ENCODE data around the gene ARHGEF4.

GRCh38 chr2:130810490-130810889 lies 26.2 kb upstream of the ARHGEF4 start:
- TF ChIP-seq FOXM1 (IDR thresholded peaks at IDR 0.05; ENCODE audit: borderline replicate concordance) (no peak), LEF1 (IDR thresholded peaks at IDR 0.05; ENCODE audit: borderline replicate concordance) (no peak), ZNF384 (IDR thresholded peaks at IDR 0.05) (no peak), SUZ12 (IDR thresholded peaks at IDR 0.05) (no peak), NFRKB (IDR thresholded peaks at IDR 0.05) (no peak), SP1 (IDR thresholded peaks at IDR 0.05) (no peak), BHLHE40 (IDR thresholded peaks at IDR 0.05; ENCODE audit: borderline replicate concordance) (no peak), TARDBP (IDR thresholded peaks at IDR 0.05) (no peak), ARNT (IDR thresholded peaks at IDR 0.05) (no peak), FOXK2 (IDR thresholded peaks at IDR 0.05) (no peak), CTBP1 (IDR thresholded peaks at IDR 0.05; ENCODE audit: borderline replicate concordance) (no peak), FOXA1 (IDR thresholded peaks at IDR 0.05) (no peak)
- TF ChIP-seq, protein P1, sequence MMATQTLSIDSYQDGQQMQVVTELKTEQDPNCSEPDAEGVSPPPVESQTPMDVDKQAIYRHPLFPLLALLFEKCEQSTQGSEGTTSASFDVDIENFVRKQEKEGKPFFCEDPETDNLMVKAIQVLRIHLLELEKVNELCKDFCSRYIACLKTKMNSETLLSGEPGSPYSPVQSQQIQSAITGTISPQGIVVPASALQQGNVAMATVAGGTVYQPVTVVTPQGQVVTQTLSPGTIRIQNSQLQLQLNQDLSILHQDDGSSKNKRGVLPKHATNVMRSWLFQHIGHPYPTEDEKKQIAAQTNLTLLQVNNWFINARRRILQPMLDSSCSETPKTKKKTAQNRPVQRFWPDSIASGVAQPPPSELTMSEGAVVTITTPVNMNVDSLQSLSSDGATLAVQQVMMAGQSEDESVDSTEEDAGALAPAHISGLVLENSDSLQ (IDR thresholded peaks at IDR 0.05): no peak

All from HEK293T (cell line).